ENCODE results near the gene MFNG.

The MFNG gene

GRCh38 chr22:37419969-37420685 is 66.1 kb downstream of the MFNG start:
- no peaks in the 10 kb centered on the region for H3K9me3 ChIP-seq (ENCODE audit: control insufficient read depth, low read length)
- peaks cover 71% of the 10 kb centered on the region for H3K27me3 ChIP-seq (ENCODE audit: control insufficient read depth, insufficient read depth, low read length)
- H3K36me3 ChIP-seq (ENCODE audit: control insufficient read depth, insufficient read depth, low read length): no peaks in the 10 kb centered on the region
- peaks cover 21% of the 10 kb centered on the region for H3K4me1 ChIP-seq (ENCODE audit: control insufficient read depth, insufficient read depth, low read length)
- no peak overlapping the region for H3K4me3 ChIP-seq (ENCODE audit: low read length)
- H3K9ac ChIP-seq (ENCODE audit: low read length): no peak overlapping the region

GRCh38 chr22:37419370-37419968 is 66.7 kb downstream of the MFNG start:
- H3K9ac ChIP-seq (ENCODE audit: low read length): no peak overlapping the region

More at GRCh38 chr22:37419370-37419968, 66.7 kb downstream of the MFNG start:
- Histone ChIP-seq H3K36me3 (ENCODE audit: control insufficient read depth, insufficient read depth, low read length) (no peaks in the 10 kb centered on the region), H3K27me3 (ENCODE audit: control insufficient read depth, insufficient read depth, low read length) (peaks cover 72% of the 10 kb centered on the region), H3K9me3 (ENCODE audit: control insufficient read depth, low read length) (no peaks in the 10 kb centered on the region), H3K4me1 (ENCODE audit: control insufficient read depth, insufficient read depth, low read length) (peaks cover 21% of the 10 kb centered on the region), H3K4me3 (ENCODE audit: low read length) (no peak overlapping the region)

Measured in mucosa of stomach (tissue), 1 donor.